NCI-H1436 treated with DMSO at 0.1 percent for 48 hours (cell line): ENCODE results near the gene TAOK2.
"Not testable (repeated sequence)": the region's sequence is repeated elsewhere in the genome, so short reads cannot be mapped to it uniquely, and the experiment has no call there.

ENCODE experiments used
- DNase-seq: peaks from one replicate; lab custom pipeline; 2025; lab: John Stamatoyannopoulos, UW

TAOK2 gene

GRCh38 chr16:30004424-30004776 is 30.7 kb downstream of the TAOK2 start:
- no peak for DNase-seq

GRCh38 chr16:30004811-30005242 is 31.2 kb downstream of the TAOK2 start:
- peak; percentile 34 for DNase-seq

GRCh38 chr16:30005341-30006094 is 31.9 kb downstream of the TAOK2 start:
- DNase-seq: no peak

- no peak for DNase-seq
These were observed 32.4 kb downstream of the TAOK2 start for GRCh38 chr16:30006095-30006473.

GRCh38 chr16:30006659-30007377 is 33.1 kb downstream of the TAOK2 start:
- no peak for DNase-seq

GRCh38 chr16:30007378-30007895 is 33.8 kb downstream of the TAOK2 start:
- no peak for DNase-seq

- DNase-seq: no peak
These were observed 35.6 kb downstream of the TAOK2 start for GRCh38 chr16:30009085-30009862.

- DNase-seq: no peak
These were observed 36.5 kb downstream of the TAOK2 start for GRCh38 chr16:30009990-30010843.

- no peak for DNase-seq
These were observed 37.4 kb downstream of the TAOK2 start, which contains the start of gene DOC2A for GRCh38 chr16:30010844-30011713. TSS of gene DOC2A (minus strand) at chr16:30011027. CDS start at chr16:30010222, 805 bp downstream.

- DNase-seq: no peak
These were observed 38.2 kb downstream of the TAOK2 start for GRCh38 chr16:30011714-30012504.

GRCh38 chr16:30012598-30012997 is 38.9 kb downstream of the TAOK2 start:
- DNase-seq: not testable (repeated sequence)

- not testable (repeated sequence) for DNase-seq
These were observed 41.8 kb downstream of the TAOK2 start for GRCh38 chr16:30015450-30015849.

GRCh38 chr16:30016555-30017276 is 43.0 kb downstream of the TAOK2 start:
- DNase-seq: no peak

- DNase-seq: no peak
These were observed 43.6 kb downstream of the TAOK2 start for GRCh38 chr16:30017277-30017656.

- not testable (repeated sequence) for DNase-seq
These were observed 44.3 kb downstream of the TAOK2 start for GRCh38 chr16:30017937-30018336.

GRCh38 chr16:30018731-30019158 is 45.1 kb downstream of the TAOK2 start:
- DNase-seq: no peak

GRCh38 chr16:30022887-30023286 is 49.2 kb downstream of the TAOK2 start, which contains the start of gene C16orf92:
TSS of gene C16orf92 (plus strand) at chr16:30023198. CDS start at chr16:30023341, 143 bp downstream.
- DNase-seq: no peak

GRCh38 chr16:30023586-30023985 is 49.9 kb downstream of the TAOK2 start:
- DNase-seq: no peak

GRCh38 chr16:30024451-30024850 is 50.8 kb downstream of the TAOK2 start:
- DNase-seq: no peak
